IMR-90 (cell line): ENCODE measurements around the gene SLC35G6. TPM values are rescaled to one million over a fixed set of nuclear protein-coding genes. Genes with fewer than 3 reads are reported as not detected.

Experiments
- ATAC-seq: fragments of 200-7000 bp; cut with Tn5 transposase; 2 replicates; pipeline ENCODE4 v1.9.1; 2020; ENCODE audit warnings: low read depth, mild to moderate bottlenecking, moderate library complexity
- BruUV-seq: library from RNA; stranded (reverse); fragments of 400-500 nt; replicated peaks from 2 replicates; lab custom pipeline; 2021; lab: Mats Ljungman, UMichigan
- CTCF ChIA-PET: fragments of 300-600 bp; formaldehyde crosslinking; extraction: SDS; loops from one replicate; lab custom pipeline; 2021; ENCODE audit warnings: antibody characterized with exemption; lab: Yijun Ruan, JAX
- POLR2A ChIA-PET: fragments of 300-600 bp; sonication (Branson Sonifier 250); formaldehyde crosslinking; loops from one replicate; lab custom pipeline; 2022; ENCODE audit warnings: antibody characterized with exemption; ENCODE audit not compliant: unreplicated experiment; lab: Charles Lee
- DNase-seq: peaks from one replicate; pipeline ENCODE4 v3.0.0; 2013
- H2AFZ ChIP-seq: replicated peaks from 2 replicates; pipeline ENCODE3; 2013; ENCODE audit warnings: low read length, mild to moderate bottlenecking; ENCODE audit not compliant: poor library complexity
- H2AK5ac ChIP-seq: 2 replicates; pipeline ENCODE4 v1.6.1; 2013; ENCODE audit warnings: low read depth, low read length, inconsistent platforms
- H2AK9ac ChIP-seq: replicated peaks from 2 replicates; pipeline ENCODE3; 2013; ENCODE audit warnings: mild to moderate bottlenecking, low read depth, low read length, moderate library complexity; ENCODE audit not compliant: poor library complexity
- H2BK120ac ChIP-seq: 2 replicates; pipeline ENCODE4 v1.6.1; 2013; ENCODE audit warnings: low read depth, low read length, inconsistent platforms
- H2BK15ac ChIP-seq: 3 replicates; pipeline ENCODE4 v1.6.1; 2013; ENCODE audit warnings: low read depth, low read length, inconsistent platforms
- H2BK20ac ChIP-seq: 2 replicates; pipeline ENCODE4 v1.6.1; 2013; ENCODE audit warnings: low read depth, mild to moderate bottlenecking, inconsistent platforms, low read length, moderate library complexity
- H2BK5ac ChIP-seq: 2 replicates; pipeline ENCODE4 v1.6.1; 2013; ENCODE audit warnings: mild to moderate bottlenecking, low read depth, low read length, inconsistent platforms; ENCODE audit not compliant: poor library complexity, severe bottlenecking
- H3K14ac ChIP-seq: replicated peaks from 2 replicates; pipeline ENCODE4 v1.6.1; 2013; ENCODE audit warnings: low read depth, low read length, inconsistent platforms
- H3K18ac ChIP-seq: 2 replicates; pipeline ENCODE4 v1.6.1; 2013; ENCODE audit warnings: low read depth, low read length, control low read depth
- H3K23ac ChIP-seq: 2 replicates; pipeline ENCODE4 v1.6.1; 2013; ENCODE audit warnings: low read depth, low read length, inconsistent platforms
- H3K27ac ChIP-seq: 2 replicates; pipeline ENCODE4 v1.5.1; 2013; ENCODE audit warnings: mild to moderate bottlenecking, control low read depth, low read length; ENCODE audit not compliant: insufficient read depth
- H3K27me3 ChIP-seq: 2 replicates; pipeline ENCODE4 v1.6.1; 2013; ENCODE audit warnings: low read length; ENCODE audit not compliant: control insufficient read depth, insufficient read depth
- H3K36me3 ChIP-seq: 2 replicates; pipeline ENCODE4 v1.6.1; 2013; ENCODE audit warnings: low read length, mixed read lengths; ENCODE audit not compliant: control insufficient read depth, insufficient read depth
- H3K4ac ChIP-seq: 2 replicates; pipeline ENCODE4 v1.6.1; 2013; ENCODE audit warnings: low read depth, low read length, inconsistent platforms
- H3K4me1 ChIP-seq: 2 replicates; pipeline ENCODE4 v1.6.1; 2013; ENCODE audit warnings: low read length, mixed read lengths; ENCODE audit not compliant: control insufficient read depth, insufficient read depth
- H3K4me2 ChIP-seq: 2 replicates; pipeline ENCODE4 v1.6.1; 2013; ENCODE audit warnings: low read depth, mild to moderate bottlenecking, control low read depth, low read length, moderate library complexity
- H3K4me3 ChIP-seq: 2 replicates; pipeline ENCODE4 v1.5.1; 2013; ENCODE audit warnings: low read depth, mild to moderate bottlenecking, control low read depth, low read length, moderate library complexity; ENCODE audit not compliant: insufficient read depth
- H3K56ac ChIP-seq: 2 replicates; pipeline ENCODE4 v1.6.1; 2013; ENCODE audit warnings: low read length, inconsistent platforms; ENCODE audit not compliant: insufficient read depth; ENCODE audit errors: extremely low read depth
- H3K79me1 ChIP-seq, 2 experiments: 2 replicates each; pipeline ENCODE4 v1.6.1; 2013; ENCODE audit warnings: low read length in 2 of 2, inconsistent platforms in 1 of 2, low read depth in 1 of 2
- H3K9ac ChIP-seq: 2 replicates; pipeline ENCODE4 v1.6.1; 2013; ENCODE audit warnings: low read depth, low read length, control low read depth
- H3K9me1 ChIP-seq: 2 replicates; pipeline ENCODE4 v1.6.1; 2013; ENCODE audit warnings: low read length, inconsistent platforms; ENCODE audit not compliant: insufficient read depth
- H3K9me3 ChIP-seq: 2 replicates; pipeline ENCODE4 v1.6.1; 2013; ENCODE audit warnings: low read length; ENCODE audit not compliant: control insufficient read depth, insufficient read depth
- H4K20me1 ChIP-seq: 2 replicates; pipeline ENCODE4 v1.6.1; 2013; ENCODE audit warnings: low read length, inconsistent platforms; ENCODE audit not compliant: insufficient read depth
- H4K5ac ChIP-seq: 2 replicates; pipeline ENCODE4 v1.6.1; 2013; ENCODE audit warnings: mild to moderate bottlenecking, low read depth, low read length, control low read depth
- H4K8ac ChIP-seq, 2 experiments: 2 replicates each; pipeline ENCODE4 v1.6.1; 2013; ENCODE audit warnings: low read depth in 2 of 2, low read length in 2 of 2, control low read depth in 1 of 2, inconsistent platforms in 1 of 2
- H4K91ac ChIP-seq: 2 replicates; pipeline ENCODE4 v1.6.1; 2013; ENCODE audit warnings: low read depth, low read length, inconsistent platforms; ENCODE audit not compliant: insufficient read depth
- POLR2A ChIP-seq: IDR thresholded peaks from 2 replicates; pipeline ENCODE4 v1.6.1; 2012; ENCODE audit warnings: mild to moderate bottlenecking, low read depth, low read length
- WGBS, 2 experiments: methylation state at CpG; one replicate each; pipeline versions ENCODE4 v1.1.5 to v1.1.7; 2013; ENCODE audit warnings: missing lambda C conversion rate in 2 of 2; ENCODE audit not compliant: insufficient read length in 1 of 2; ENCODE audit errors: extremely low coverage in 2 of 2; 5-methylcytosine and 5-hydroxymethylcytosine counted together
- dilution Hi-C: fragments of 300-500 bp; cut with HindIII; formaldehyde crosslinking; loops from one replicate; pipeline ENCODE4 v1.14.3; 2018; ENCODE audit warnings: low sequenced_read_pairs; ENCODE audit not compliant: unreplicated experiment
- in situ Hi-C: fragments of 300-500 bp; cut with MboI; formaldehyde crosslinking; loops from 3 replicates; pipeline ENCODE4 v1.14.3; 2019; ENCODE audit warnings: low sequenced_read_pairs, inconsistent platforms, mixed read lengths
- intact Hi-C: fragments of 100-400 bp; cut with micrococcal nuclease; formaldehyde crosslinking; loops from 2 replicates; pipeline ENCODE4 v1.10.0; 2022
- polyA plus RNA-seq, 3 experiments: library from polyadenylated mRNA; depleted of rRNA; stranded (reverse); fragments of >200 nt; gene quantifications; 2 replicates each; pipeline ENCODE4 v1.2.3, GENCODE V29; 2012; ENCODE audit warnings: low replicate concordance in 1 of 3
- total RNA-seq: library from RNA; depleted of rRNA; stranded (reverse); fragments of >200 nt; gene quantifications from 2 replicates; pipeline ENCODE4 v1.2.3, GENCODE V29; 2012

The SLC35G6 gene
- total and polyA plus RNA-seq, 2 of the 4 experiments (the other 2 are of a cell fraction), result not detected

- H3K18ac ChIP-seq, result no peak overlapping the region
- H2BK20ac ChIP-seq, result no peak overlapping the region
- no peak overlapping the region for H3K23ac ChIP-seq
- in situ Hi-C loops, result no loop called here
- no peak overlapping the region for H2BK15ac ChIP-seq
- POLR2A ChIA-PET, result no interaction called here
- H4K91ac ChIP-seq, result no peak overlapping the region
- no peak overlapping the region for H2AK9ac ChIP-seq
- no peak overlapping the region for H3K9ac ChIP-seq
- 91% methylated on average over 7 of the region's 14 CpGs; no CpG with 5 or more reads in 1 of the 2 experiments for WGBS, 2 experiments
- no peak overlapping the region for H2BK5ac ChIP-seq
- peaks cover 38 to 50% of the 10 kb centered on the region in 2 experiments for H3K79me1 ChIP-seq
- H2BK120ac ChIP-seq, result no peak overlapping the region
- H3K9me3 ChIP-seq, result no peaks in the 10 kb centered on the region
- H3K4me3 ChIP-seq, result no peak overlapping the region
- H4K5ac ChIP-seq, result no peak overlapping the region
- H2AK5ac ChIP-seq, result no peak overlapping the region
- H3K14ac ChIP-seq, result no peak overlapping the region
- H4K20me1 ChIP-seq, result peaks cover 9% of the 10 kb centered on the region; the same call in 1 of the 2 replicates
- H3K4ac ChIP-seq, result no peak overlapping the region
- H3K4me2 ChIP-seq, result no peak overlapping the region
- no peaks in the 10 kb centered on the region for H3K4me1 ChIP-seq
- H3K56ac ChIP-seq, result no peak overlapping the region
- no peak overlapping the region for H2AFZ ChIP-seq
- no TSS peak for BruUV-seq
- no peak overlapping the region for H3K27ac ChIP-seq
- DNase-seq, result no peak
- intact Hi-C loops, result no loop called here
- dilution Hi-C loops, result no loop called here
- peaks cover 5% of the 10 kb centered on the region; the same call in 1 of the 2 replicates for H3K9me1 ChIP-seq
- no peak overlapping the region for H4K8ac ChIP-seq
- CTCF ChIA-PET, result no interaction called here
- no peak for TF ChIP-seq POLR2A
- H3K36me3 ChIP-seq, result peaks cover 76% of the 10 kb centered on the region
- no peak for ATAC-seq
- no peaks in the 10 kb centered on the region for H3K27me3 ChIP-seq
Observed at GRCh38 chr17:7501729-7502128, 20.5 kb downstream of the SLC35G6 start.
